HG02943 (cell line): ENCODE results near the gene KDM4C.
"Not testable (repeated sequence)": the region's sequence is repeated elsewhere in the genome, so short reads cannot be mapped to it uniquely, and the experiment has no call there.

ENCODE experiments used
- ATAC-seq: cut with Tn5 transposase; IDR thresholded peaks from one replicate; pipeline ENCODE4 v1.9.1; 2021; ENCODE audit warnings: mild to moderate bottlenecking, low read depth, moderate library complexity; ENCODE audit not compliant: unreplicated experiment

KDM4C gene

GRCh38 chr9:6757456-6758247, at the start of gene KDM4C:
Gene KDM4C (plus strand): TSS chr9:6757973. CDS start chr9:6792989, 35,016 bp downstream.
- peak; percentile 79 for ATAC-seq

- no peak for ATAC-seq
These were observed 49.0 kb upstream of the KDM4C start for GRCh38 chr9:6708732-6709131.

- ATAC-seq = no peak
These were observed 46.4 kb upstream of the KDM4C start for GRCh38 chr9:6711403-6711802.

GRCh38 chr9:6712041-6712440, 45.7 kb upstream of the KDM4C start:
- no peak for ATAC-seq

- no peak for ATAC-seq
These were observed 43.6 kb upstream of the KDM4C start for GRCh38 chr9:6714176-6714575.

GRCh38 chr9:6715153-6715754, 42.5 kb upstream of the KDM4C start:
- not testable (repeated sequence) for ATAC-seq

- peak; percentile 78 for ATAC-seq
These were observed 41.8 kb upstream of the KDM4C start for GRCh38 chr9:6715755-6716643.

GRCh38 chr9:6716766-6717165, 41.0 kb upstream of the KDM4C start:
- ATAC-seq = no peak

- ATAC-seq = no peak
These were observed 33.8 kb upstream of the KDM4C start for GRCh38 chr9:6723881-6724420.

- ATAC-seq = no peak
These were observed 24.5 kb upstream of the KDM4C start for GRCh38 chr9:6733257-6733656.

- ATAC-seq = no peak
These were observed 23.9 kb upstream of the KDM4C start for GRCh38 chr9:6733831-6734230.

GRCh38 chr9:6735422-6735821, 22.4 kb upstream of the KDM4C start:
- ATAC-seq = no peak

GRCh38 chr9:6739218-6739617, 18.6 kb upstream of the KDM4C start:
- ATAC-seq = no peak

GRCh38 chr9:6748861-6749260, 8.9 kb upstream of the KDM4C start:
- not testable (repeated sequence) for ATAC-seq

GRCh38 chr9:6754861-6755260, 2.9 kb upstream of the KDM4C start:
- not testable (repeated sequence) for ATAC-seq

- peak; percentile 36 for ATAC-seq
These were observed 679 bp upstream of the KDM4C start for GRCh38 chr9:6757132-6757455.

- peak; percentile 18 for ATAC-seq
These were observed 400 bp downstream of the KDM4C start for GRCh38 chr9:6758248-6758497.

- ATAC-seq = peak; percentile 31
These were observed 868 bp downstream of the KDM4C start for GRCh38 chr9:6758498-6759184.

GRCh38 chr9:6759185-6759977, 1.6 kb downstream of the KDM4C start:
- peak; percentile 6 for ATAC-seq

- no peak for ATAC-seq
These were observed 3.5 kb downstream of the KDM4C start for GRCh38 chr9:6761306-6761705.
